ENCODE measurements around the gene JOSD2.
"Not testable (repeated sequence)": the region's sequence is repeated elsewhere in the genome, so short reads cannot be mapped to it uniquely, and the experiment has no call there.

Gene JOSD2

GRCh38 chr19:50475736-50476223, 35.2 kb downstream of the JOSD2 start:
- DNase-seq: no peak

- DNase-seq: no peak
These were observed 35.9 kb downstream of the JOSD2 start for GRCh38 chr19:50475101-50475568.

- not testable (repeated sequence) for DNase-seq
These were observed 37.7 kb downstream of the JOSD2 start for GRCh38 chr19:50473336-50473735.

- no peak for DNase-seq
These were observed 42.2 kb downstream of the JOSD2 start for GRCh38 chr19:50468818-50469217.

- DNase-seq: no peak
These were observed 43.4 kb downstream of the JOSD2 start for GRCh38 chr19:50467566-50467965.

GRCh38 chr19:50466706-50467039, 44.3 kb downstream of the JOSD2 start:
- DNase-seq: no peak

GRCh38 chr19:50465986-50466705, 44.8 kb downstream of the JOSD2 start:
- DNase-seq: peak; percentile 92

GRCh38 chr19:50465000-50465399, 46.0 kb downstream of the JOSD2 start:
- DNase-seq: no peak

- no peak for DNase-seq
These were observed 46.6 kb downstream of the JOSD2 start for GRCh38 chr19:50464348-50464747.

GRCh38 chr19:50462970-50463369, 48.0 kb downstream of the JOSD2 start:
- DNase-seq: no peak

GRCh38 chr19:50461066-50461875, 49.7 kb downstream of the JOSD2 start:
- DNase-seq: peak; percentile 35

GRCh38 chr19:50460161-50460765, 50.7 kb downstream of the JOSD2 start:
- no peak for DNase-seq

GRCh38 chr19:50459638-50460037, 51.4 kb downstream of the JOSD2 start:
- DNase-seq: no peak

- DNase-seq: no peak
These were observed 51.9 kb downstream of the JOSD2 start for GRCh38 chr19:50459067-50459456.

- no peak for DNase-seq
These were observed 52.5 kb downstream of the JOSD2 start for GRCh38 chr19:50458396-50459066.

- no peak for DNase-seq
These were observed 53.7 kb downstream of the JOSD2 start for GRCh38 chr19:50457300-50457699.
